SK-N-SH treated with all-trans-retinoic acid at 6 μM for 48 hours (cell line): ENCODE data around the gene ATP13A5.

Source experiments
- ATAC-seq: fragments of 200-7000 bp; cut with Tn5 transposase; 3 replicates; pipeline ENCODE4 v1.9.1; 2020; ENCODE audit warnings: mild to moderate bottlenecking, moderate library complexity
- ARNTL ChIP-seq: fragments of 450-650 bp; formaldehyde crosslinking; IDR thresholded peaks from 2 replicates; pipeline ENCODE4 v1.5.0; 2020; ENCODE audit warnings: low read depth, mild to moderate bottlenecking, moderate library complexity, borderline replicate concordance
- BACH2 ChIP-seq: fragments of 250-450 bp; sonication (Bioruptor Pico); IDR thresholded peaks from 2 replicates; pipeline ENCODE4 v1.9.0; 2021; ENCODE audit warnings: mild to moderate bottlenecking, borderline replicate concordance
- ESRRG ChIP-seq: fragments of 250-450 bp; sonication (Bioruptor Pico); IDR thresholded peaks from 2 replicates; pipeline ENCODE4 v1.6.1; 2021; ENCODE audit warnings: mild to moderate bottlenecking
- GLIS3 ChIP-seq: fragments of 250-450 bp; sonication (Bioruptor Pico); IDR thresholded peaks from 2 replicates; pipeline ENCODE4 v1.5.0; 2020; ENCODE audit warnings: mild to moderate bottlenecking, moderate library complexity
- ISL1 ChIP-seq: fragments of 250-450 bp; sonication (Bioruptor Pico); IDR thresholded peaks from 2 replicates; pipeline ENCODE4 v2.1.2; 2022; ENCODE audit warnings: mild to moderate bottlenecking, moderate library complexity
- OSR1 ChIP-seq: fragments of 250-450 bp; sonication (Bioruptor Pico); IDR thresholded peaks from 2 replicates; pipeline ENCODE4 v1.8.0; 2022; ENCODE audit warnings: moderate library complexity, mild to moderate bottlenecking, inconsistent platforms
- PPARA ChIP-seq: fragments of 250-450 bp; sonication (Bioruptor Pico); IDR thresholded peaks from 2 replicates; pipeline ENCODE4 v1.5.0; 2020; ENCODE audit warnings: mild to moderate bottlenecking, borderline replicate concordance
- RARB ChIP-seq: fragments of 250-450 bp; sonication (Bioruptor Pico); IDR thresholded peaks from 2 replicates; pipeline ENCODE4 v1.8.0; 2021; ENCODE audit warnings: mild to moderate bottlenecking, moderate library complexity
- TCF4 ChIP-seq: fragments of 250-450 bp; sonication (Bioruptor Pico); IDR thresholded peaks from 2 replicates; pipeline ENCODE4 v1.8.0; 2021; ENCODE audit warnings: mild to moderate bottlenecking, moderate library complexity, borderline replicate concordance
- TOX ChIP-seq: fragments of 250-450 bp; sonication (Bioruptor Pico); IDR thresholded peaks from 2 replicates; pipeline ENCODE4 v1.8.0; 2021; ENCODE audit warnings: mild to moderate bottlenecking, moderate library complexity, borderline replicate concordance
- ZC3H10 ChIP-seq: fragments of 250-450 bp; sonication (Bioruptor Pico); IDR thresholded peaks from 2 replicates; pipeline ENCODE4 v1.5.1; 2021; ENCODE audit warnings: mild to moderate bottlenecking, moderate library complexity
- ZFP3 ChIP-seq: fragments of 250-450 bp; sonication (Bioruptor Pico); IDR thresholded peaks from 2 replicates; pipeline ENCODE4 v1.5.0; 2020; ENCODE audit warnings: mild to moderate bottlenecking, moderate library complexity
- ZFP30 ChIP-seq: fragments of 450-650 bp; formaldehyde crosslinking; IDR thresholded peaks from 2 replicates; pipeline ENCODE4 v1.5.0; 2022; ENCODE audit warnings: mild to moderate bottlenecking, moderate library complexity
- ZNF70 ChIP-seq: fragments of 450-650 bp; formaldehyde crosslinking; IDR thresholded peaks from 2 replicates; pipeline ENCODE4 v1.5.0; 2020; ENCODE audit warnings: mild to moderate bottlenecking, moderate library complexity
- ZNF8 ChIP-seq: fragments of 450-650 bp; formaldehyde crosslinking; IDR thresholded peaks from 2 replicates; pipeline ENCODE4 v1.5.0; 2020; ENCODE audit warnings: mild to moderate bottlenecking, moderate library complexity
- TF ChIP-seq, protein P1 (sequence below): fragments of 250-450 bp; sonication (Bioruptor Pico); IDR thresholded peaks from 2 replicates; pipeline ENCODE4 v1.5.0; 2020; ENCODE audit warnings: mild to moderate bottlenecking, moderate library complexity
- TF ChIP-seq, protein P2 (sequence below): fragments of 250-450 bp; sonication (Bioruptor Pico); IDR thresholded peaks from 2 replicates; pipeline ENCODE4 v1.8.0; 2020; ENCODE audit warnings: mild to moderate bottlenecking, moderate library complexity, borderline replicate concordance
- TF ChIP-seq, protein P3 (sequence below): fragments of 250-450 bp; sonication (Bioruptor Pico); IDR thresholded peaks from 2 replicates; pipeline ENCODE4 v1.5.1; 2020; ENCODE audit warnings: low read depth, mild to moderate bottlenecking, moderate library complexity
- TF ChIP-seq, protein P4 (sequence below): fragments of 250-450 bp; sonication (Bioruptor Pico); IDR thresholded peaks from 2 replicates; pipeline ENCODE4 v1.5.1; 2021; ENCODE audit warnings: mild to moderate bottlenecking, moderate library complexity

ATP13A5 gene

DNA sequence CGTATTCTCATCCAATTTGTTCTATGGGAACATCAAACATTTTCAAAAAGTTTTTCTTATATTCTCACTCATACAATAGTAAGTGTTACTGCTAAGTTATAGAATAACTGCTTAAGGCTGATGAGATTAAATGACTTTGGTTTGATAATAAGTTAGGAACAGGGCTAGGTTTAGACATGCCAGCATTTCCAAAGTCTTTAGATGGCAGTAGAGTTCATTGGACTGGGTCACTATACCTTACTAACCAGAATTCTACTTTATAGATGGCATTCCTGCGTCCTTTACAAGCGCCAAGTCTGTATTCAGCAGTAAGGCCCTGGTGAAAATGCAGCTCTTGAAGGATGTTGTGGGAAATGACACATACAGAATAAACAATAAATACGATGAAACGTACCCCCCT is 115.8 kb downstream of the ATP13A5 start:
- no peak for ATAC-seq
- TF ChIP-seq, protein P1, sequence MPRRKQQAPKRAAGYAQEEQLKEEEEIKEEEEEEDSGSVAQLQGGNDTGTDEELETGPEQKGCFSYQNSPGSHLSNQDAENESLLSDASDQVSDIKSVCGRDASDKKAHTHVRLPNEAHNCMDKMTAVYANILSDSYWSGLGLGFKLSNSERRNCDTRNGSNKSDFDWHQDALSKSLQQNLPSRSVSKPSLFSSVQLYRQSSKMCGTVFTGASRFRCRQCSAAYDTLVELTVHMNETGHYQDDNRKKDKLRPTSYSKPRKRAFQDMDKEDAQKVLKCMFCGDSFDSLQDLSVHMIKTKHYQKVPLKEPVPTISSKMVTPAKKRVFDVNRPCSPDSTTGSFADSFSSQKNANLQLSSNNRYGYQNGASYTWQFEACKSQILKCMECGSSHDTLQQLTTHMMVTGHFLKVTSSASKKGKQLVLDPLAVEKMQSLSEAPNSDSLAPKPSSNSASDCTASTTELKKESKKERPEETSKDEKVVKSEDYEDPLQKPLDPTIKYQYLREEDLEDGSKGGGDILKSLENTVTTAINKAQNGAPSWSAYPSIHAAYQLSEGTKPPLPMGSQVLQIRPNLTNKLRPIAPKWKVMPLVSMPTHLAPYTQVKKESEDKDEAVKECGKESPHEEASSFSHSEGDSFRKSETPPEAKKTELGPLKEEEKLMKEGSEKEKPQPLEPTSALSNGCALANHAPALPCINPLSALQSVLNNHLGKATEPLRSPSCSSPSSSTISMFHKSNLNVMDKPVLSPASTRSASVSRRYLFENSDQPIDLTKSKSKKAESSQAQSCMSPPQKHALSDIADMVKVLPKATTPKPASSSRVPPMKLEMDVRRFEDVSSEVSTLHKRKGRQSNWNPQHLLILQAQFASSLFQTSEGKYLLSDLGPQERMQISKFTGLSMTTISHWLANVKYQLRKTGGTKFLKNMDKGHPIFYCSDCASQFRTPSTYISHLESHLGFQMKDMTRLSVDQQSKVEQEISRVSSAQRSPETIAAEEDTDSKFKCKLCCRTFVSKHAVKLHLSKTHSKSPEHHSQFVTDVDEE (CRISPR knock-in tag), result no peak
- TF ChIP-seq ESRRG (no peak), OSR1 (CRISPR knock-in tag) (no peak), ZC3H10 (CRISPR knock-in tag) (no peak)

DNA sequence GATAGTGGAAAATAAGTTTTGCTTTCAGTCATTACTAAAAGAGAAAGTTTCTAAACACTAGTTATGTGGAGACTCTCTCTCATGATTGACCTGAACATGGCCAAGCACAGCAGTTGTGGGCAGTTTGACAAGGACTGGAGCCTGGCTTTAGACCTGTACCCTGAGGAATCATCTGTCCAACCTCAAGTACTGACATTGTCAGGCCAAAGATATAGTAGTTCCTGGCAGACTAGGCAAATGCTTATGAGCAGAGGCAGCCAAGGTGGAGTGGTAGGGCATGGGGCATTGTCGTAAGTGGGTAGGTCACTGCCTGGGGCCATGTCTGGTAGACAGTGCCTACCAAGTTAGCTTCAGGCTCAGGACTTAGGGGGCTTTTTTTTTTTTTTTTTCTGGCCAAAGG is 116.6 kb downstream of the ATP13A5 start:
- TF ChIP-seq ESRRG, result no peak
- TF ChIP-seq ZNF8, result no peak
- no peak for TF ChIP-seq ZFP3 (CRISPR knock-in tag)
- TF ChIP-seq, protein P2, sequence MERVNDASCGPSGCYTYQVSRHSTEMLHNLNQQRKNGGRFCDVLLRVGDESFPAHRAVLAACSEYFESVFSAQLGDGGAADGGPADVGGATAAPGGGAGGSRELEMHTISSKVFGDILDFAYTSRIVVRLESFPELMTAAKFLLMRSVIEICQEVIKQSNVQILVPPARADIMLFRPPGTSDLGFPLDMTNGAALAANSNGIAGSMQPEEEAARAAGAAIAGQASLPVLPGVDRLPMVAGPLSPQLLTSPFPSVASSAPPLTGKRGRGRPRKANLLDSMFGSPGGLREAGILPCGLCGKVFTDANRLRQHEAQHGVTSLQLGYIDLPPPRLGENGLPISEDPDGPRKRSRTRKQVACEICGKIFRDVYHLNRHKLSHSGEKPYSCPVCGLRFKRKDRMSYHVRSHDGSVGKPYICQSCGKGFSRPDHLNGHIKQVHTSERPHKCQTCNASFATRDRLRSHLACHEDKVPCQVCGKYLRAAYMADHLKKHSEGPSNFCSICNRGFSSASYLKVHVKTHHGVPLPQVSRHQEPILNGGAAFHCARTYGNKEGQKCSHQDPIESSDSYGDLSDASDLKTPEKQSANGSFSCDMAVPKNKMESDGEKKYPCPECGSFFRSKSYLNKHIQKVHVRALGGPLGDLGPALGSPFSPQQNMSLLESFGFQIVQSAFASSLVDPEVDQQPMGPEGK (CRISPR knock-in tag), result no peak
- no peak for TF ChIP-seq BACH2 (CRISPR knock-in tag)
- no peak for TF ChIP-seq OSR1 (CRISPR knock-in tag)
- TF ChIP-seq ZNF70 (CRISPR knock-in tag), result no peak
- TF ChIP-seq PPARA (CRISPR knock-in tag), result no peak
- TF ChIP-seq, protein P3, sequence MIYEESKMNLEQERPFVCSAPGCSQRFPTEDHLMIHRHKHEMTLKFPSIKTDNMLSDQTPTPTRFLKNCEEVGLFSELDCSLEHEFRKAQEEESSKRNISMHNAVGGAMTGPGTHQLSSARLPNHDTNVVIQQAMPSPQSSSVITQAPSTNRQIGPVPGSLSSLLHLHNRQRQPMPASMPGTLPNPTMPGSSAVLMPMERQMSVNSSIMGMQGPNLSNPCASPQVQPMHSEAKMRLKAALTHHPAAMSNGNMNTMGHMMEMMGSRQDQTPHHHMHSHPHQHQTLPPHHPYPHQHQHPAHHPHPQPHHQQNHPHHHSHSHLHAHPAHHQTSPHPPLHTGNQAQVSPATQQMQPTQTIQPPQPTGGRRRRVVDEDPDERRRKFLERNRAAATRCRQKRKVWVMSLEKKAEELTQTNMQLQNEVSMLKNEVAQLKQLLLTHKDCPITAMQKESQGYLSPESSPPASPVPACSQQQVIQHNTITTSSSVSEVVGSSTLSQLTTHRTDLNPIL, result no peak
- TF ChIP-seq ISL1, result no peak
- TF ChIP-seq, protein P4, sequence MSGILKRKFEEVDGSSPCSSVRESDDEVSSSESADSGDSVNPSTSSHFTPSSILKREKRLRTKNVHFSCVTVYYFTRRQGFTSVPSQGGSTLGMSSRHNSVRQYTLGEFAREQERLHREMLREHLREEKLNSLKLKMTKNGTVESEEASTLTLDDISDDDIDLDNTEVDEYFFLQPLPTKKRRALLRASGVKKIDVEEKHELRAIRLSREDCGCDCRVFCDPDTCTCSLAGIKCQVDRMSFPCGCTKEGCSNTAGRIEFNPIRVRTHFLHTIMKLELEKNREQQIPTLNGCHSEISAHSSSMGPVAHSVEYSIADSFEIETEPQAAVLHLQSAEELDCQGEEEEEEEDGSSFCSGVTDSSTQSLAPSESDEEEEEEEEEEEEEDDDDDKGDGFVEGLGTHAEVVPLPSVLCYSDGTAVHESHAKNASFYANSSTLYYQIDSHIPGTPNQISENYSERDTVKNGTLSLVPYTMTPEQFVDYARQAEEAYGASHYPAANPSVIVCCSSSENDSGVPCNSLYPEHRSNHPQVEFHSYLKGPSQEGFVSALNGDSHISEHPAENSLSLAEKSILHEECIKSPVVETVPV, result no peak
- no peak for TF ChIP-seq GLIS3 (CRISPR knock-in tag)
- TF ChIP-seq, protein P1 (CRISPR knock-in tag), result no peak
- TF ChIP-seq, all 23 proteins: peak for 0
- ATAC-seq, result no peak

DNA sequence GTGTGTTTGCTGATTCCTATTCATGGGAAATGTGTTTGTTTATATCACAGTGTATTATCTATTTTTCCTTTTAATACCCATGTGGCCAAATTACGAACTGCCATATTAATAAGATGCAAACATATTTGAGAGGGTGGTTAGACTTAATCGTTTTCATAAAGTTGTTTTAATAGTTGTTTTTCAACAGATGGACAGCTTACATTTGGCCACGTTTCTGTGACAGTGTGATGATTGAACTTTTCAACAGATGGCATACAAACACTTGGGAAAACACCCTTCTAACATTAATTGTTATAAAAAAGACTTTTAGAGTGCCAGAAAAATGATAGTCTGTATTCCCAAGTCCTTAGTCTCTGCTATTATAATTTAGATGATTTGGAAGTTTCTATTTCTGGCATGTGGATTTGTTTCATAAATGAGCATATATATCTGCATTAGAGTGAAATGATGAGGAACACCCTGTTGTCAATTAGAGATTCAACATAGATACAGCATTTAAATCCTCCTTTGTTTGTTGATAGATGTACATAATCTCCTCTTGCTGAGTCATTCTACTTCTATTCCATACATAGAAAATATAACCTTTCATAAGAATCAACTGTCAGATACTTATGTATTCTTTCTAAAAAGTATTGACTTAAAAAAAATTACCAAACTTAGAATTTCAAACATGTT is 124.4 kb downstream of the ATP13A5 start:
- ATAC-seq, result no peak
- TF ChIP-seq RARB, result no peak
- TF ChIP-seq, protein P3, result no peak
- TF ChIP-seq ARNTL (CRISPR knock-in tag), result no peak
- TF ChIP-seq, protein P1 (CRISPR knock-in tag), result no peak
- no peak for TF ChIP-seq TCF4
- no peak for TF ChIP-seq ZNF70 (CRISPR knock-in tag)
- TF ChIP-seq ZFP3 (CRISPR knock-in tag), result no peak
- TF ChIP-seq, protein P2 (CRISPR knock-in tag), result no peak
- TF ChIP-seq ESRRG, result no peak
- no peak for TF ChIP-seq PPARA (CRISPR knock-in tag)
- no peak for TF ChIP-seq TOX
- no peak for TF ChIP-seq ZNF8
- no peak for TF ChIP-seq ZFP30 (CRISPR knock-in tag)
- TF ChIP-seq ISL1, result no peak
- TF ChIP-seq ZC3H10 (CRISPR knock-in tag), result no peak
